ENCODE data around the gene GPR150. TPM values are rescaled to one million over a fixed set of nuclear protein-coding genes. Genes with fewer than 3 reads are reported as not detected.
"Not testable (repeated sequence)": the region's sequence is repeated elsewhere in the genome, so short reads cannot be mapped to it uniquely, and the experiment has no call there.

Gene GPR150
- total RNA-seq, 1 donor from 2014 or later: 0.18 TPM

DNA sequence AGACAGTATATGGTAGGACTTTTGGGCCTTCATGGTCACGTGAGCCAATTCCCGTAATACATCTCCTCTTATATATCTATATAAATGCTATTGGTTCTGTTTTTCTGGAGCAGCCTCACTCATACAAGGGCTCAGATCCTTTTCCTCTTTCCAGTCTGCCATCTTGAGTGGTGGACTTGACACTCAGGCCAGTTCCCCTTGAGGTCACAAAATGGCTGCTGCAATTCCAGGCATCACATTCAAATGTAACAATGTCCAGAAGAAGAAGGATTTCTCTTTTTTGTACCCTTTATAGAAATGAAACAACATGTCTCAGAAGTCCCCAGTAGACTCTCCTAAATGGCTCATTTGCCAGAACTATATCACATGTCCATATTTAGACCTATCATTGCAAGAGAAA lies 4.5 kb downstream of the GPR150 start:
- no peak for DNase-seq (ENCODE audit: low spot score)

DNA sequence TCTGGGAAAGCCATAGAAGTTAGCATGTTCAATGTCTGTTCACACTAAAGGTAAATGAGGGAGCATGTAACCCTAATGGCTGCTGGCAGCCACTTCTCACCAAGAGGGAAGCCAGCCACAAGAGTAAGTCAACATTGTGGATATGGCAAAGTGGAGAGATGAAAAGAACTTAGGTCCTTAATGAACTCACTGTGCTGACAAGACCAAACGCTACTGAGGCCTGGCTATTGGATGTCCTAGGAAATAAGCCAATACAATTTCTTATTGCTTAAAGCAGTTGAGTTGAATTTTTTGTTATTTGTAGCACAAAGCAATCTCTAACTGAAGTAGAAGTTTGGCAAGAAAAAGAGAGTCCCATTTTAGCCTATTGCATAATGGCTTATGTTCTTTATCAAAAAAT lies 6.8 kb downstream of the GPR150 start:
- DNase-seq (ENCODE audit: low spot score): no peak

DNA sequence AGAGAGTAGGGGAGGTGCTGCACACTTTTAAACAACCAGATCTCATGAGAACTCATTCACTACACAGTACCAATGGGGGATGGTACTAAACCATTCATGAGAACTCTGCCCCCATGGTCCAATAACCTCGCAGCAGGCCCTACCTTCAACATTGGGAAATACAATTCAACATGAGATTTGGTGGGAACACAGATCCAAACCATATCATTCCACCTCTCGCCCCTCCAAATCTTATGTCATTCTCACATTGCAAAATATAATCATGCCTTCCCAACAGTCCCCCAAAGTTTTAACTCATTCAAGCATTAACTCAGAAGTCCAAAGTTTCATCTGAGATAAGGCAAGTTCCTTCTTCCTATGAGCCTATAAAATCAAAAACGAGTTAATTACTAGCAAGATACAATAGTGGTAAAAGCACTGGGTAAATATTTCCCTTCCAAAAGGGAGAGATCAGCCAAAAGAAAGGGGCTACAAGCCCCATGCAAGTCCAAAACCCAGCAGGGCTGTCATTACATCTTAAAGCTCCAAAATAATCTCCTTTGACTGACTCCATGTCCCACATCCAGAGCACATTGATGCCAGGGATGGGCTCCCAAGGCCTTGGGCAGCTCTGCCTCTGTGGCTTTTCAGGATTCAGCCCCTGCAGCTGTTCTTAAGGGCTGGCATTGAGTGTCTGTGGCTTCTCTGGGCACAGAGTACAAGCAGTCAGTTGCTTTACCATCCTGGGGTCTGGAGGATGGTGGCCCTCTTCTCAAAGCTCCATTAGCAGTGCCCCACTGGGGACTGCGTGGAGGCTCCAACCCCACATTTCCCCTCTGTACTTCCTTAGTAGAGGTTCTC lies 8.3 kb downstream of the GPR150 start:
- no peak for DNase-seq (ENCODE audit: low spot score)

DNA sequence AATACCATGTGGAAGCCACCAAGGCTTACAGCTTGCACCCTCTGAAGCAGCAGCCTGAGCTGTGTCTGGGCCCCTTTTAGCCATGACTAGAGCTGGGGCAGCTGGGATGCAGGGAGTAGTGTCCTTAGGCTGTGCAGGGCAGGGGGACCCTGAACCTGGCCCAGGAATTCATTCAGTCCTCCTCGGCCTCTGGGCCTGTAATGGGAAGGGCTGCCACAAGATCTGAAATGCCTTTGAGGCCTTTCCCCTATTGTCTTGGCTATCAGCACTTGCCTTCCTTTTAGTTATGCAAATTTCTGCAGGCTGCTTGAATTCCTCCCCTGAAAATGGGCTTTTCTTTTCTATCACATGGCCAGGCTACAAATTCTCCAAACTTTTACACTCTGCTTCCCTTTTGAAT lies 9.0 kb downstream of the GPR150 start:
- no peak for DNase-seq (ENCODE audit: low spot score)

DNA sequence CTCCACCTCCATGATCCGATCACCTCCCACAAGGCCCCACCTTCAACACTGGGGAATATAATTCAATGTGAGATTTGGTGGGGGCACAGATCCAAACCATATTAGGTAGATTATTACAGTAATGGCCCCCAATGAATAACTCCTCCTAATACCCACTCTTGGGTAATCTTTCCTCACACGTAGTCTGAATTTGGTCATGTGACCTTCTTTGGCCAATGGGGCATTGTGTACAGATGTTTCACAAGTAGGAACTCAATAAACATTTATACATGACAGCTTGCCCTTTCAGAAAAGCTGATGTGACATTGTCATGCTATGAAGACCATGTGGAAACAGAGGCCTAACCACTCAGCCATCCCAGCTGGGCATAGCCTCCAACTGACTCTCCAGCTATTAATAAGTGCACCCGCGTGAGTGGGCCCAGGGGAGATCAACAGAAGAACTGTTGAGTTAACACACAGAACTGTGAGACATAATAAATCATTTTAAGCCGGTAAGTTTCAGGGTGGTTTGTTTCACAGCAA lies 10.6 kb downstream of the GPR150 start:
- DNase-seq (ENCODE audit: low spot score): no peak

DNA sequence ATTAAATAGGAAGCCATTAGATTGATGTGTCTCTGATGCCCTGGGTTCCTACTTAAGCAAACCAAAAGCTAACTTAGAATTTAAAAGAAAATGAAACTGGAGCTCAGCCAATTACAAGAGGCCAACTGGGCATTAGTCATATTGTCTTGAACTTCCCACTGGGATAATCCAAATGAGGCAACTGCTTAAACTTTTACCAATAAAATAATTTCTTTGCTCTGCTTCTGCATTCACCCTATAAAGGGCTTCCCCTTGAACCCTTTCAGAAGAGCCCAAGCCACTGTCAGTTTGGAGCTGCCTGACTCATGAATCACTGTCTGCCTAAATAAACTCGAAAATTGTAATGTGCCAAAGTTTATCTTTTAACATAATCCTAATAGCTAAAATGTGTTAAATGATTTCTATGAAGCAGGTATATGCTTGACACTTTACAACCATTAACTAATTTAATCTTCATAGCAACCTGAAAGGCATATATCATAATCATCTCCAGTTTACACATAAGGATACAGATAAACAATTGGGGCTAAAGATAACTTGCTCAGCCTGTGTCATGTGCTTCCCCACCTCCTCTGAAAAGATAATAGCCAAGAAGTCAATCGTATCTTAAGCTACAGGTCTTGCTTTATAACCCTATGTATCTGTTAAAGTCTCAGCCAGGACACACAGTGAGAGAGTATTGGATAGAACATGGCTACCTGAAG lies 11.5 kb downstream of the GPR150 start:
- DNase-seq (ENCODE audit: low spot score): no peak

DNA sequence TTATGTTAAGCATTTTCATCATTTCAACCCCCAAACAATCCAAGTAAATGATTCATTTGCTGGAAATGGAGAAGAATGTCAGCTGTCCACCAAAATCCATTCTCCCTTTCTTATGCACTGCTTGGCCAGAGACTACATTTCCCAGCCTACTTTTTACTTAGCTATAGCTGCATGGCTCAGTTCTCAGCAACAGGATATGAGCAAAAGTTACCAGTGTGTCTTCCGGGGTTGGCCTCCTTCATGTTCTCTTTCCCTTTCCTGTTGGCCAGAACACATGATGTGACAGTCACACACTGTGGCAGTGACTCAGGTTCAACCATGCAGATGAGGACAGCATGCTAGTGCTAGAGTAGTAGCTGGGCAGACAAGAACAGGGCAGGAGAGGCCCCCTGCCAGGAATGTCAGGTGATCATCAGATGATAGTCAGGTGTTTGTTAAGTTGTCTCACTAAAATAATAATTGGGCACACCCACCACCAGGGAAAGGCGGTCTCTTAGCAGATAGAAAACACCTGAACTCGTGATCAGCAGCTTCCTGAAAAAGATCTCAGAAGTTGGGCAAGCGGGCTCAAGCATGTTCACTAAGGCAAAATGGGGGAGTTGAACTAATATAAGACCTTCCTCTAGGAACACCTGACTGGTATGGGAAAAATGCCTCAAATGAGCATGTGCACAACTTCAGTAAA lies 12.2 kb downstream of the GPR150 start:
- no peak for DNase-seq (ENCODE audit: low spot score)

DNA sequence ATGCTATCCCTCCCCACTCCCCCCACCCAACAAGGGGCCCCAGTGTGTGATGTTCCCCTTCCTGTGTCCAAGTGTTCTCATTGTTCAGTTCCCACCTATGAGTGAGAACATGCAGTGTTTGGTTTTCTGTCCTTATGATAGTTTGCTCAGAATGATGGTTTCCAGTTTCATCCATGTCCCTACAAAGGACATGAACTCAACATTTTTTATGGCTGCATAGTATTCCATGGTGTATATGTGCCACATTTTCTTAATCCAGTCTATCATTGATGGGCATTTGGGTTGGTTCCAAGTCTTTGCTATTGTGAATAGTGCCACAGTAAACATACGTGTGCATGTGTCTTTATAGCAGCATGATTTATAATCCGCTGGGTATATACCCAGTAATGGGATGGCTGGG lies 13.1 kb downstream of the GPR150 start:
- DNase-seq (ENCODE audit: low spot score): not testable (repeated sequence)

DNA sequence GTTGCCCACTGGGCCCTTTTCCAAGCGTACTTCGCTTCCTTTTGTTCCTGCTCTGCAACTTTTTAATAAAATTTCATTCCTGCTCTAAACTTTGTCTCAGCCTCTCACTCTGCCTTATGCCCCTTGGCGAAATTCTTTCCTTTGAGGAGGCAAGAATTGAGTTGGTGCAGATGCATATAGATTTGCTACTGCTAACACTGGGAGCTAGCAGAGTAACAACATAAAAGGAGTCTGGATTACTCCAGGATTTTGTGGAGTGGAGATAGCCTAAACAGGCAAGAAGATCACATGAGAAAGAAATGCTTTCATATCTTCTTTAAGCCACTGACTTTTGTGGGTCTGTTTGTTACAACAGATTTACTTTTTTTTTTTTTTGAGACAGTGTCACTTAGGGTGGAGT lies 13.8 kb downstream of the GPR150 start:
- no peak for DNase-seq (ENCODE audit: low spot score)

DNA sequence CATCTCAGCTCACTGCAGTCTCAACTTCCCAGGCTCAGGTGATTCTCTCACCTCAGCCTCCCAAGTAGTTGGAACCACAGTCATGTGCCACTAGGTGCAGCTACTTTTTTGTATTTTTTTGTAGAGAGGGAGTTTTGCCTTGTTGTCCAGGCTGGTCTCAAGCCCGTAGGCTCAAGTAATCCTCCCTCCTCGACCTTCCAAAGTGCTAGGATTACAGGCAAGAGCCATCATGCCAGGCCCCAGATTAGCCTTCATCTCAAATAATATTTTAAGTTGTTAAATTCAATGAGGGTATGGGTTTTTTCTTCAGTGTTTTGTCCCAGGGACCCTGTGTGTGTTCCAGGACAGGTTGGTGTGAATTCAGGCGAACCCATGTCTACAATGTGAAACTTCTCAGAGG lies 14.2 kb downstream of the GPR150 start:
- no peak for DNase-seq (ENCODE audit: low spot score)

DNA sequence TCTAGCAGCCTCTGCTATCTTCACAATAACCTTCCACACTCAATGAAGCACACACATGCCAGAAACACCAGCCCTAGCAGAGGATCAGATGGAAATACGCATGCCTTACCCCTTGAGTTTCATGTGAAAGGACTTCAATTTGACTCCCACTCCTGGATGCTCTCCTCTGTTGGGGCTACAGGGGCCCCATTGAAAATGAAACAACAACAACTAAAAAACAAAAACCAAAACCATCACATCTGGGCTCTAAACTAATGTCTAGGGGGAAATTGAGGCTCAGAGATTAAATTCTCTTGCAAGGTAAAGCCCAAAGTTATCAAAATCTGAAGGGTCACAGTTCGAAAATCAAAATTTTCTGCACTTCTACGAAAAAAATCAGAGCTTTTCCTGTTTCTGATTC lies 18.7 kb downstream of the GPR150 start:
- no peak for DNase-seq (ENCODE audit: low spot score)

DNA sequence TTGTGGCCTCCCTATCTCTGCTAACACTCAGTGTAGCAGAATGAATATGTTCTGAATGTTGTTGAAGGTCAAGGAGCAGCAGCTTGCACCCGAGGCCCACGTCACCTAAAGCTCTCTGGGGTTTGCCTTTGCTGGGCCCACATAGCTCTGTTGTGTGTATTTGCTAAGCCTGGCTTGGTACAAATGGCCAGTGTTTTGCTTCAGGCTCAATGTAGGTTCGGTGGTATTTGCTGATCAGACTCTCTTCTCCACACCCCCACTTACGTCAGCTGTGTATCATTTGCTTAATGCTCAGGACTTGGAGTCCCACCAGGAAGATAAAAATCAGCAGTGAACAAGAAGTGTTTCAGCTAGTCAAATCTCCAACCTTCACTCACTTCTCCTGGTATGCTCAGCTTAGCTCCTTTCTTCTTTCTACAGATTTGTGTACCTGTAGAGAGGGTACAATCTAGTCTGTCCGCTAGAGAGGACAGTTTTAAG lies 21.9 kb downstream of the GPR150 start:
- DNase-seq (ENCODE audit: low spot score): peak; percentile 61

DNA sequence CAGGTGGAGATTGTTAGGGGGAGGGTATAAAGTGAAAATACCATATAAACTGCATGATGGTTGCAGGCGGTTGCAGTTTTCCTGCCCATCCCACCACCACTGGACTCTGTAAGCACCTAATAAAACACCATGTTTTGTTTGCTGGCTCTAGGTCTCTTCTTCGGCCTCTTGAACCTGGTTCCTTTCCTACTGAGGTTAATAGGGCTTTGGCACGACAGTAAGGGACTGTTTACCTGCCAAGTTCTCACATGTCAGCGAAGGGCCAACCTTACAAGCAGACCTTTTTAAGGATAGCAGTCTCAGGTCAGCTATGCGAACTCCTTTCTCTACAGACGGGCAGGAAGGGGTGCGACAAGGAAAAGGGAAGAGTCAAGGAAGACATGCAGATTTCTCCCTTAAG lies 23.3 kb downstream of the GPR150 start:
- no peak for DNase-seq (ENCODE audit: low spot score)

DNA sequence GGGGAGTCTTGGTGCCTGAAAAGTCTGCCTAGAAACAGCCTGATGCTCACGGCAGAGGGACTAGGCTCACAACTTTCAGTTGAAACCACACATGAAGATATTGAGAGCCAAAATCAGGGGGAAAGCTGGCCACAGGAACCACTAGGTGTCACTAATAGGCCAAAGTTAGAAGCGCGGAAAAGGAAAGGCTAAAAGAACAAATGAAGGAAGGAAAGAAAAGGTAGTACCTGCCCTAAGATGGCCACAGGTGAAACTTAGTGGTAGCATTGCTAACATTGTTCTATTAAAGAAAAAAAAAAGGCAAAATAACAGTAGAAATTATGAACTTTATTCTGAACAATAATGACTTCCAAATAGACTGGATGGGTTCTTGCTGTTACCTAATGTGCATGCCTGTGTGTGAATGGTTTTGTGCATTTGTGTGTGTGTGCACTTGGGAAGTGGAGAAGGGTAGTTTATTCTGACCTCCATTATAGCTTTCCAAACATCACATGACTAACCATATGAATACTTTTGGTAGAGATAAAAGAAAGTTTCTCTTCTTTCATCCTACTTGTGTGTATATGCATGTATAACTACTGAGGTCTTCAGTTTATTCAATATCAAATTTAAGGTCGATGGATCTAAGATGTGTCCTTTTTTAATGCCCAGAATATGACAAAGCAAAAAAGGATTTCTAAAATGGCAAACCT lies 24.6 kb downstream of the GPR150 start:
- peak; percentile 61 for DNase-seq (ENCODE audit: low spot score)

DNA sequence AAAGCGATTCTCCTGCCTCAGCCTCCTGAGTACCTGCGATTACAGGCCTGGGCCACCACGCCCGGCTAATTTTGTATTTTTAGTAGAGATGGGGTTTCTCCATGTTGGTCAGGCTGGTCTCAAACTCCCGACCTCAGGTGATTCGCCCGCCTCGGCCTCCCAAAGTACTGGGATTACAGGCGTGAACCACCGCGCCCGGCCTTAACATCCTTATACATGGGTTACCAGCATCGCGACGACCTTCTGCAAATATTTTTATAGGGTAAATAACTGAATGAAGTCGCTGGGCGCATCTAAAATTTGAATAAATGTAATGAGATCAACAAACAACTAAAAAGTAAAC lies 26.3 kb downstream of the GPR150 start:
- peak; percentile 49 for DNase-seq (ENCODE audit: low spot score)

DNA sequence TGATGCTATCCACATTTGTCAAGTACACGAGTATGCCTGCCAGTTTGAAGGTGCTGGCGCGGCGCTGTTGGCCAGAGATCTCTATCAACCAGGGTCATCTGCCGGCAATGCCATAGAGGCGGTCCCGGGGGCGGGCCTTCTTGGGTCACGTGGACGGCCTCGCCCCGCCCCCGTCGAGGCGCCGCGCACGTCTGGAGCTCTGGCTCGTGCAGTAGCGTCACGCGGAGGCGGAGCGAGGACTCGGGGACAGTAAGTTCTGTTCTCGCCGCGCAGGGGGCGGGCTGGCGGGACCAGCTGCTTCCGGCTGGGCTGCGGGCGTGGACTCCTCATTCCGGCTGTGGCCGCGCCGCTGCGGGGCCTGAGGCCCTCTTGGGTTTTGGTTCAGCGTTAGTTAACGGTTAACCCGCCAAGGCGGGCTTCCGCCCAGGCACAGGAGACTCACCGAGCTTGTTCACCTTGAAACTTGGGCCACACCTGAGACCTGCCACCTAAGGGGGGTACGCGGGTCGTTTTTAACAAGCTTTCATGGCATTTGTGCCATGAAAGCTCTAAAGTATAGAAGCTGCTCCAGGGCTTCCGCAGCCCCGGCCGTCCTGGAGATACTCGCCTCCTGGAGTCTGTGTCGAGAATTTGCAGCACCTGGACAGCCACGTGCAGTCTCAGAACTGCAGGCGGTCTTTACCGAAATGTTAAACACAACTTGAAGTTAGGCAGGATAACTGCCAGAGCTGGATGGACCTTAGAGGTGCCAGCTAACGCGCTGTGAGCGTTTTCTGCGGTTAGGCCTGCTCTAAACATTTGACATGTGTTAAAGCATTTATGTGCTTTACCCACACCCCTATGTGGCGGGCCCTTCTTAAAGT lies 26.9 kb downstream of the GPR150 start, which contains the start of gene RFESD:
RFESD (plus strand) TSS at position 209 of the 863 bp plus-strand sequence. CDS start 5,495 bp downstream, outside the sequence.
- DNase-seq (ENCODE audit: low spot score): peak; percentile 99

DNA sequence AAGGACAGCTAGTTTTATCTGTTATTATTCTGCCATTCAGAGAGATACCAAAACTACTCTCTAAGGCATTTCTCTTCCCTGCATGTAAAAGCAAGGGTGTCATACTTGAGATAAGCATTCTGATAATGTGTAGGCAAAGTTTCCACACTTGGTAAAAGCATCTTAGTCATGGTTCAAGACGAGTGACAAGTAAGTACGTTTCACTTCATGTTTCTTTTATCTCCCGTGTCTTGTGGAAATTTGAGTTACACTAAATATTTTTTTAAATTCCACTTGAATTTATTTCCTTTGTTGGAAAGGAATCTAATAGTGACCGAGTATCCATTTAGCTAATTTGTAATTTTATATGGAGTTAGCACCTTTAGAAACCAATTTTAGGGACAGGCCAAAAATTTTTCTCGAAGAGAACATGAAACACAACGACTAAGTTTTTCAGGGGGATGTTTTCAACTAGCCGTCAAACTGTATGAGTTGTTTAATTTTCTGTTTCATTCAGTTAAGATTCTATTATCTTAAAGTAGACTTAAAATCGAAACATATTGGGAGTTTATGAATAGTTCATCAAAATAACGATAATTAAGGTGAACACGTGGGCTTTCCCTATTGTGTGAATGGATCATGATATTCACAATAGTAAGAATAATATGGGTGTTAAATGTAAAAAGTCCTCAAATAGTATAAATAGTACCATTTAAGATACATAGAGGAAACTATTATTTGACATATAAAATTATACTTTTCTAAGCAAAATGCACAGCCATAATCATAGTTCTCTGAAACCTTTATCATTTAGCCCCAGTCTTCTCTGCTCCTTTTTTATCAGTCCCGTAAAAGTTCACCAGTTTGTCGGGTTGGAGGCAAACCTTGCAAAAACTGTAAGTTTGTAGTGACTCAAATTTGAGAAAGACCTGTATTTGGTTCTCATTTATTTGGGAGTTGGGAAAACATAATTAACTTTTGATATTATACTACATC lies 28.3 kb downstream of the GPR150 start:
- DNase-seq (ENCODE audit: low spot score): no peak

DNA sequence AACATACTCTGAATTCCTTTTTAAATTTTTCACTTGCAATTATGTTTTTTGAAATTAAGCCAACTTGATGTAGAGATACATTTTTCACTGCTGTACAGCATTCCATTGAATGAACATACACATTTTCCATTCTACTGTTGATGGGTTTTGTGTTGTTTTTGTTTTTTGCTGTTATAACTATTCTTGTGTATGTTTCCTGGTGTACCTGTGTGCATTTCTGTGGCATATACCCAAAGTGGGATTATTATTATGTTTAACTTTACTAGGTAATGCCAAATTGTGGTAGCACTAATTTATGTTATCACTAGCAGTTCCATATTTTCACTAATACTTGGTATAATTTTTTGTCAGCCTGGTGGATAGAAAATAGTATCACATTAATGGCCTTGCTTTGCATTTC lies 29.4 kb downstream of the GPR150 start:
- DNase-seq (ENCODE audit: low spot score): no peak

DNA sequence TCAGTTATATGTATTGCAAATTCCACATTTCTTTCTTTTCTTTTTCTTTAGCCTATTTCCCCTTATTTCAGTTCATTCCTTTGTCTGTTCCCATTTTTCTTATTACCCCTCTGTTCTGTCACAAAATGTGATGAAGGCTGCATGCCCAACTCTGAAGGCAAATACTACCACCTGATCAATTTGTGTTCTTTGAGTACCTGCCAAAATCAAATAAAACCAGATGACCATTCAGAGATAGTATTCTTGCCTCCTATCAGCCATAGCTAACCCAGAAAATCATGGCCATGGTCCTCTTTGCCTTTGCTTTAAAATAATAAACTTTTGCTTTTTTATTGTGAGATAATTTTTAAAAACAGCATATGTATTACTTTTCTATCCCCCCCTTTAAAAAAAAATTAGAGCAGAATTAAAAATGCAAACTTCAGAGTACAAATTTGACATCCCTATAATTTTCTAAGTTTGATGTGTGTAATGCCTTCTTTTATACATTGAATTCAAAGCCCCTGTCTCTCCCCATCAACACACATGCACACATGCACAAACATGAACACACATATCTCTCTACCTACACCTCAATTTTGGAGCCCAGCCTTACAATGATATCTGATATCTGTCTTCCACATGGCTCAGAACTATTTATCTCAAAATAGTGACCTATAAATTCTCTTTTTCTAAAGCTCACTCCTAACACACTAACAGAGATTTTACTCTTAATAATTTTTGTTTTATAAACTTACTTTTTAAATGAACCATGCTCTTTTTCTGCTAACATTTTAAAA lies 30.1 kb downstream of the GPR150 start:
- no peak for DNase-seq (ENCODE audit: low spot score)
